ENCODE data around the gene MAN1C1. TPM values are rescaled to one million over a fixed set of nuclear protein-coding genes. Genes with fewer than 3 reads are reported as not detected.

The MAN1C1 gene
- total RNA-seq, 1 donor from 2014 or later: 9.4 TPM

DNA sequence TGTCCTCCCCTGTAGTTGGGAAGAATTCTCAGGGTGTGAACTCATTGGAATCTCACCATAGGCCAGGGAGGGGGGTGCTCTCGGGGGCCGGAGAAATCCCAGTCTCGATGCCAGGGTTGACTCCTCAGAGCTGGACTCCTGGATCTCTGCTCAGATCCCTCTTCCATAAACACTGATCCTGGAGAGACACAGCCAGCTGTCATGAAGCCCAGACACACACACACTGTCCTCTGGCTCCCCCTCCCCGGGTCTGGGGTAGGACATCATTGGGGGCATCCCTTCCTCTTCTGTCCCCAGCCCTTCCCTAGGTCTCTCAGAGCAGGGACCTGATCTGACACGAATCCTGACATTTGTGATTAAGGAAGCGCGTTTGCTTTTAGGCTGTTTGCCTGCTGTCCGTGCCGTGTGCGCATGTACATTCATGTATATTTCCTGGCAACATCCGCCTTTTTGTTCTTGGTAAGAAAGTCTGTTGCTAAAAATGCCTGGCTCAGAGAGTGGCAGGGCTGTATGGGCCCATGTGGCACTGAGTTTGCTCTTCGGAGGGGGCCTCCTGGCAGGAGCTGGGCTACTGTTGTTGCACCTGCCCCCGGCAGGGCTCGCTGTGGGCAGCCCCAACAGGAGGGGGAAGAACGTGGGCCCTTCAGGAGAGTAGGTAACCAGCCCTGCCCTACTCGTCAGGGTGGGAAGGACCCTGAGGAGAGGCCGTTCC, 138.0 kb downstream of the MAN1C1 start:
- intact Hi-C loops (cut with micrococcal nuclease): no loop called here

DNA sequence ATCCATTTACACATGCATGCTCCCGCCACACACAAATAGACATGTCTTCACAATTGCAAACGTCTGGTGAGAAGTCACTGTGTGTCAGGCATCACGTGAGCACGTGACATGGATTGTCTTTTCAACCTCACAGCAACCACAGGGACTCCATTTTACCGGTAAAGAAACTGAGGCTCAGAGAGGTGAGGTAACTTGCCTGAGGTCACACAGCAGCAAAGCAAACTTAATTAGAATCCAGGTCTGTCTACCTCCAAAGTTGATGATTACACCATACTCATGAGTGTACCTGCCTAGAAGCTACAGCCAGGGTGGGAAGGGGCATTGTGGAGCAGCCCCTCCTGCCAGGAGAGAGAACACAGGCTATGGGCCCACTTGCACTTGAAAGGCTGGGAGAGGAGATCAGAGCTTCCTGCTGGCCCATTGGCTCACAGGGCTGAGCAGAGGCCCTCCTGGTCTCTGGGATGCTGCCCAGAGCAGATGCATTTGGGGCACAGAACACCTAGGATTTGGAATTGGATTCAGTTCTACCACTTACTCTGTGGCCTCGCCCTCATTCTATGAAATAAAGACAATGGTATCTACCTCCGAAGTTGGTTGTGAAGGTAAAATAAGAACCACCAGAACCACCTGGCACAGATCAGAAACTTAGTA, 139.0 kb downstream of the MAN1C1 start:
- intact Hi-C loops (cut with micrococcal nuclease): no loop called here

DNA sequence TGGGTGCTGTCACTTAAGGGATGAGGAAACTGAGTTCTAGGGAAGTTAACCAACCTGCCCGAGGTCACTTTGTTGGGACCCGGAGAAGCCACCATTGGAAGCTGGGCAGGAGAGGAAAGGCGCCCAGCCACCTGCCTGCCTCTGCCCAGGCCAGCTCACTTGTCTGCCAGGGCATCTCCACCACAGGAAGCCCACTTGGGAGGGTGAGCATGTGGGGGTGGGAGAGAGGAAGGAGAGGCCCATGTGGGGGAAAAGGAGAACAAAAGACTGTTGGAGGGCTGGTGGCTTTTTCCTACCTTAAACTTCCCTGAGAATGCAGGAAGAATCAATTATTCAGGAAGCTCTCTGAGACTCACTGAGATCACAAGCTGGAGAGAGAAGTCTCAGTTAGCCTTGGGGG, 139.6 kb downstream of the MAN1C1 start:
- intact Hi-C loops (cut with micrococcal nuclease): no loop called here

DNA sequence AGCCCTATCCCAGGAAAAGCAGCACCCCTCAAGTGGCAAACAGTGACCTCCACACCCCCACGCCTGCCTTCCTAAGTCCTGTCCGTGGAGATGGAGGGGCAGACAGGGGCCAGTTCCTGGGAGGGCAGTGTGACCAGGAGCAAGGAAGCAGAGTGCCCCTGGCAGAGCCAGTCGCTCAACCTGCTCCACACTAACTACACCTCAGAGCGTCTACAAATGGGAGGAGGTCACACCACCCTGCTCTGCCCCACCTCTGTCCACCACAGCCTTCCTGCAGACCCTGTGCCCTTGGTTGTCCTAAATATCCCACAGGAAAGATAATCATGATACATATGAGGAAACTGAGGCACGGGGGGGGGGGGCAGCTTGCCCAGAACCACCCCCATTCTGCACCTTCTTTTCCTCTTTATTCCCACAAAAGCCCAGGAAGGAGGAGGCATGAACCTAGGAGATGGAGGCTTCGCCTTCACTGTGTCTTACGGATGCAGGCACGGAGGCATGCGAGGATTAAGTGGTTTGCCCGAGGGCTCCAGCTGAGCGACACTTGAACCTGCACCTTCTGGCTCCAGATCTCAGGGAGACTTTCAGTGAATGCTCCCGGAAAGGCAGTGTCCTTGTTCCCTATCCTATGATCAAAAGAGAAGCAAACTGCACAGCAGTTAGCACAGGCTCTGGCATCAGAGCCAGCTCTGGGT, 140.7 kb downstream of the MAN1C1 start:
- intact Hi-C loops (cut with micrococcal nuclease): no loop called here

DNA sequence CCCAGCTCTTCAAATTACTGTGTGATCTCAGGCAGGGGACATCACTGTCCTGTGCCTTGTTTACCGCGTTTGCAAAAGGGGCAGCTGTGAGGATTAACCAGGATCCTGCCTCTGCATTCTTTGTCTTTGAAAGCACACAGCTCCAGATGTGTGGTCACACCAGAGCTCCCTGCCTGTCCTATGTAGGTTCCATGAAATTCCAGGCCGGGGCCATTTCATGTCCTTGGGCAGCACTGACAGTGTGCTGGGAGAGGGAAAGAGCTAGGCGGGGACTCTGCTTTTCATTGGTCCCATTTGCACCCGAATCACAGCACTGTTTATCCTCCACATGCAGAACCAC, 141.2 kb downstream of the MAN1C1 start:
- intact Hi-C loops (cut with micrococcal nuclease): no loop called here

DNA sequence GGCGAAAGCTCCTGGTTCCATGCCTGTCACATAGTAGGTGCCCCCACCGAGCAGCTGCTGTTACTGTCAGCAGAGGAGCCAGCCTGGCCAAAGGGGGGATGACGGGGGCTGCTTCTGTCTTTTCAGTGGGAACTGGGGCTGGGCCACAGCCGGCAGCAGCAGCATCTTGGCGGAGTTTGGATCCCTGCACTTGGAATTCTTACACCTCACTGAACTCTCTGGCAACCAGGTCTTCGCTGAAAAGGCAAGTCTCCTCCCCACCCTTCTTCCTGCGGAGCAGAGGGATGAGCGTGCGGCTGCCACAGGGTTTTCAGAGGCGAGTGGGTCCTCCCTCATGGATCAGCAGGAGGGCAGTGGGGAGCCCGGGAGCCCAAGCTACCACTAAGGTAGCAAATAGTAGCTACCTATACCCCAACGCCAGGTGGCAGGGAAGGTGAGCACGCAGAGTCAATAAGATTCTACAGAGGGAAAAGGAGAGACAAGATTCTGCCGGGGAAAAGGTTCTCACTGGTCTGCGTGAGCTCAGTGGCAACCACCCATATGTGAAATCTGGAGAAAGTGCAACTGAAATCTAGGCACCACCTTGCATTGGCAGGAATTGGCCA, 142.0 kb downstream of the MAN1C1 start:
- intact Hi-C loops (cut with micrococcal nuclease): no loop called here

DNA sequence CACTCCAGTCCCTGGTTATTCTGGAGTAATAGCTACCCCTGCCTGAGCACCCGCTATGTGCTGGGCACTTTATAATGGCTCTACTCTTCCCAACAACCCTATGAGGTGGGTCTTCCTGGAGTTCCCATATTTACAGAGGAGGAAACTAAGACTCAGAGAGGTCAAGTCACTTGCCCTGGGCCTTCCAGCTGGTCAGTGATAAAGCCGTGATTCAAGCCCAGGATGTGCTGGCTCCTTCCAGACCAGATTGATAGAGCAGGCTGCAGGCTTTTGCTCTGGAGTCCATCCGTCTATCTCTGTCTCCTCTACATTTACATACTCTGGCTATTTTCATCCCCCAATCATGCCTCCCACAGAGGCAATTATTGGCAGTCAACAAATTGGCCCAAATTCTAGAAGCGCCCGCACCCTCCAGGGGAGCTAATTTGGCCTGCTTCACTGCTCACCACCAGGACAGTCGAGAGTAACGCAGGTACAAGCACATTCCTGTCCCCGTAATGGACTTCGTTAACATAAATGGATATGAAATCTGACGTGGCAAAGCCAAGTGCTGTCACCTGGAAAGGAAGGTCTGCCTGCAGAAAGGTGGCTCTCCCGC, 143.6 kb downstream of the MAN1C1 start:
- intact Hi-C loops (cut with micrococcal nuclease): no loop called here

DNA sequence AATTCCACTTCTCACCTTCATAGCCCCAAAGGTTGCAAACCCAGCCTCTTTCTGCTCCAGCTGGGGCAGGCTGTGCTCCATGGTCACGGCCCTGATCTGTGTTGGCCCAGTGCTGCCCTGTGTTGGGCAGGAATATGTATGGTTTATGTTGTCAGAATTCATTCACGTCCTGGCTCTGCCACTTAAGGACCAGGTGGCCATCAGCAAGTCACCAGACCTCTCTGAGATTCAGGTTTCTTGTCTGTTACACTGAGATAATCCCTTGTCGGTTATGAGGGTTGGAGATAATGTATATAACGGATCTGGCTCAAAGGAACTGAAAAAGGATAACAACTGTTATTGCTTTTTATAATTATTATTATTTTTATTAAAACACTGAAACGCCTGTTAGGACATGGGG, 144.3 kb downstream of the MAN1C1 start:
- intact Hi-C loops (cut with micrococcal nuclease): no loop called here

DNA sequence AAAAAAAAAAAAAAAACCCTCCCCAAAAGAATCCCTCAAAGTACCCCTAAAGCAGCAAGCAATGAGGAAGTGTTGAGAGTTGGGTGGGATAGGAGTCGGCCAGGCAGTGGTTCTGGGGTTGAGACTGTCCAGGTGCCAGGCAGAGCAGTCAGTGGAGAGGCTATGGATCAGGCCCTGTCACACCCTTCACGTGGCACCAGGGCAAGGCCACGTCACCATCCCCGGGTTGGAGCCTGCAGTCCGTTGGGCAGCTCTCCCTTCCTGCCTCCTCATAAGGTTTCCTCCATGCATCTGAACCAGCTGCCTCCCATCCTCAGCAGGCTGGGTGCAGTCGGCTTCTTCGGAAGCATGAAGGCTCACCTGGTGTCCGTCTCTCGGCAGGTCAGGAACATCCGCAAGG, 146.9 kb downstream of the MAN1C1 start:
- intact Hi-C loops (cut with micrococcal nuclease): no loop called here

DNA sequence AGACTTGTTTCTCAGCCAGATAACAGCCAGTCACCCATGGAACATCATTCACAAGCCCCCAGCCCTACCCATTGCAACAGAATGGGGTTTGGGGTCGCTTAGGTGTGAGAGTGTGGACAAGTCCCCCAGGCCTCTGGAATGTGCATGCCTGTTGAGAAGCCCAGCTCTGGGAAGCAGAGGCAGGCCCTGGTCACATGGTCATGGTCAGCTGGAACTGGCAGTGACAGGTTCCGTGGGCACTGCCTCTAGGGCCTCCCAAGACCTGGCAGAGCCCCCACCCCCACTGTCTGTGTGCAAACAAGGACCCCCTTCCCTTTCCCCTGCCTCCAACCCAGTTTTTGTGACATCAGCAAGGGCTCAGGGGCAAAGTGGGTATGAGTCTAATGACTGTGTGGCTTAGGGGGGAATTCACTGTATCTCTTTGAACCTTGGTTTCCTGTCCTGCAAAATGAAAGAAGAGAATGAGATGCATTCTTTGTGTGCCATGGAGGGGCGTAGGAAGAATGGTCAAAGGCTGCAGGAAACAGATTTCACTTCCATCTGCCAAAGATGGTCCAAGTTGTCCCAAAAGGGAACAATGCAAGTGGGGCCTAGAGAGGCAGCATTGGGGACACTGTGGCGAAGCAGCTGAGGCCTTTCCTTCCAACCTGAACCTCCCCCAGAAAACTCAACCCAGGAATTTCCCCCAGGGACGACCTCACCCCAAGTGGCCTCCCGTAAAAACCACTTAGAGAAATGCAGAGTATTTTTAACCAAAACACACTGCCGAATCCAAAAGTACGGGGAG, 148.7 kb downstream of the MAN1C1 start:
- intact Hi-C loops (cut with micrococcal nuclease): no loop called here

DNA sequence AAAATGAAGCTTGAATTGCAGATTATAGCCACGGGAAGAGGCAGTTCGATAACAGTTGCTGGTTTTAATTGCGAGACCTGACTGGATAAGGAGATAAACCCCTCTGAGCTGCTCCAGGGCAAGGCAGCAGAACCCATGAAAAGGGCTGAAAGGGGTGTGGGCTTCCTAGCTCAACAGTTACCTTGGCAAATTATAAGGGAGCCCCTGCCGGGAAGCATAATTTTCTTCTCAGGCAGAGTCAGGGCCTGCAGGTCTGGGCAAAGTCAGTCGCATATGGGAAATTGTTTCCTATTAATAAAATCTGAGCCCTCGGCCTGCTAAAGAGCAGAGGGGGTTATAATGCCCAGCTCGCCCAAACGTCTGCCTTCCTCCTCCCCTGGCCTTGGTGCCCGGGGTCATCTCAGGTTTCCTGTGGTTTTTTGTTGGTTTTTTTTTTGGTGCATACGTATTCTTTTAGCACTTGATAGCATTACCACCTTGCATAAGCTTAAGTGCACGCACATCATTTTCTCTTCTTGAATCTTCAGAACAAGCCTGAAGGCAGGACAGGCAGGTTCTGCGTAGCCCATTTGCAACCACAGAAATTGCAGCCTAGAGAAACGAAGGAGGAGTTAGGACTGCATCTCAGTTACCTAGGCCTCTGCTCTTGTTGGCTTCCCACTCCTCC, 149.5 kb downstream of the MAN1C1 start:
- intact Hi-C loops (cut with micrococcal nuclease): no loop called here

DNA sequence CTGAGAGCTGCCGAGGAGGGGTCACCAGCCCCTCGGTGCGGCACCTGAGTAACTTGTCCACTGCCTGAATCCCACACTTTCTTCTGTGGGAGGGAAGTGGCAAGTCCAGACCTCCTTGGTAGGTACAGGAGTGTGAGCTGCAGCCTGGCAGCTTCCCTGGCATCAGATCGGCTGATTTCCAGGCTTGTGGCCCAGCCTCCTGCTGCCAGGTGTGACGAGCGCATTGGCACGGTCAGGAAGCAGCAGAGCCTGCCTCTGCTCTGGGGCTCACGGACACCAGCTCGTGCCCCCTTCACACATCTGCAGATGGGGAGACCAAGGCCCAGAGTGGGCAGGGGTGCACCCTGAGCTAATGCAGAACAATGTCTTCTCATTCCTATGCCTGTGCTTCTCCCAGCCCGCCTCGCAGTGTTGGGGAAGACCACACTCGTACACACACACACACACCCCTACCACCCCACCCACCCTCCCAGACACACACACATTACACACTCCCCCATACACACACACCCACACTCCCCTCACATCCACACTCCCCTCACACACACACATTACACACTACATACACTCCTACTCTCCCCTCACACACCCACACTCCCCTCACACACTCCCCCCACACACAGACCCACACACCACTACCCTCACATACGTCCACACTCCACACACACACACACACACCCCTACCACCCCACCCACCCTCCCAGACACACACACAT, 150.3 kb downstream of the MAN1C1 start:
- intact Hi-C loops (cut with micrococcal nuclease): no loop called here

DNA sequence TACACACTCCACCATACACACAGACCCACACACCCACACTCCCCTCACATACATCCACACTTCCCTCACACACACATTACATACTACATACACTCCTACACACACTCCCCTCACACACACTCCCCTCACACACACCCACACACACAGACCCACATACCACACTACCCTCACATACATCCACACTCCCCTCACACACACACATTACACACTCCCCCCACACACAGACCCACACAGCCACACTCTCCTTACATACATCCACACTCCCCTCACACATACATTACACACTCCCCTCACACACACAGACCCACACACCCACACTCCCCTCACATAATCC, 150.8 kb downstream of the MAN1C1 start:
- intact Hi-C loops (cut with micrococcal nuclease): no loop called here

DNA sequence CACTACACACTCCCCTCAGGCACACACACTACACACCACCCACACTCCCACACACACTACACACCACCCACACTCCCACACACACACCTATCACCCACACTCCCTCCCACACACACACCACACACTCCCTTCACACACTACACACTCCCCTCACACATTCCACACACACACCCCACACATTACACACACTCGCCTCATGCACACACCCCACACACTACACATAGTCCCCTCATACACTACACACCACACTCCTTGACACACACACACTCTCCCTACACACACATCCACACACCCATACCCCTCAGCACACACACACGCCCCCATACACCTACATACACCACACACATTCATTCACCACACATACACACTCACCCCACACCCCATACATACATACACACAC, 152.4 kb downstream of the MAN1C1 start:
- intact Hi-C loops (cut with micrococcal nuclease): no loop called here

DNA sequence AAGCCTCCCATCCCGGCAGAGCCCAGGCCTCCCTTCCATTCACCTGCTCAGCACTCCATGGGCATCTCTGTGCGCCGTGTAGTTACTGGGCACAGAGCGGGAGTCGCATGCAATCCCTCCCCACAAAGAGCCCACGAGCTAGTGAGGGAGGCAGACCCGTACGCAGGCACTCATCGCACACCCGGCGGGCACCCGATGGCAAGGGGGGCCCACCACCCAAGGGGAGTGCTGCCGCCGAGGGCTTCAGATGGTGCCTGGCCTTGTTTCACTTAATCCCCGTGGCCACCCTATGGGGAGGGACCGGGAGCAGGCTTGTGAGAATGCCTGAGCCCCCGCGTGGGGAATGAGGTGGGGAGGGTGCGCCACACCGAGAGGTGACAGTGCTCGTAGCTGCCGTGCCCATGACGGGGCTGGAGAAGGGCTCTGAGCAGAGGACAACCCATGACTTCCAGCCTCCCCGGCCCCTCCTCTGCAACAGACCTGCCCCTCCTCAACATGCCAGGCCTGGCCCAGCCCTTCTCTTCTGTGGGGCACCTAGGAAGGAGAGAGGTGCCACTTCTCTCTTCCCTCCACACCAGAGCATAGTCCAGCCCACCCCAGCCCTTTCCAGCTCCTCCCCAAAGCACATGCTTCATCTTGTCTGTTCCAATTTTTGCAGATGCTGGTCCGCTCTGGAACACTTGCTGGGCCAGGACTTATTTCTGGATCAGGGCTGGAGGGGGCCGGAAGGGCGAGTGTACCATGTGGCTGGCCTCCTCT, 153.2 kb downstream of the MAN1C1 start:
- intact Hi-C loops (cut with micrococcal nuclease): no loop called here

DNA sequence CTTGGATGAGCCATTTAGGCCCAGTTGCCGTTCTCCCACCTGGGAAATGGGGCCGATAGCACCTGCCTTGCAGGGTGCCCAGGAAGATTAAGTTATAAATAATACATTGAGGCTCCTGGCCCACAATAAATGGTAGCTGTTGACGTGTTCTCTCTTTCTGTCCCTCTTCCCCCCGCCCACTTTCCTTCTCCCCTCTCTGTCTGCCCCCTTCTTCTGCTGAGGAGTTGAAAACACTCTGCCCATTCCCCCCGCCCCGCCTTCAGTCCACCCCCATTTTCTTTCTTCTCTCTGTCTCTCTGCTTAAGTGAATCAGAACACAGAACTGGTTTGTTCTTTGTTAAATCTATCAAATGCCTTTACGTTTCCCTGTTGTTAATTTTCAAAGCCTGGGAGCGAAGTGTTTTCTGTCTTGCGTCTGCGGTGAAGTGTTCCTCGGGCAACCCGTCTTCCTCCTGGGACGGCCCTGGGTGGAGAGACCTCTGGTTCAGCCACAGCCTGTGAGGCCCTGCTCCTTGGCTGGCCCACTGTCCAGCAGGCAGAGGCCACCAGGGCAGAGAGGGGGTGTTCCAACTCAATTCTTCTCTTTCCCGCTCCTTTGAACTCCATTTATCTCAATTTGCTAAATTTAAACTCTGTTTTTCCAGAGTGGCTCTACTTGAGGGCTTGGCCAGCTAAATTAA, 154.1 kb downstream of the MAN1C1 start:
- intact Hi-C loops (cut with micrococcal nuclease): no loop called here

DNA sequence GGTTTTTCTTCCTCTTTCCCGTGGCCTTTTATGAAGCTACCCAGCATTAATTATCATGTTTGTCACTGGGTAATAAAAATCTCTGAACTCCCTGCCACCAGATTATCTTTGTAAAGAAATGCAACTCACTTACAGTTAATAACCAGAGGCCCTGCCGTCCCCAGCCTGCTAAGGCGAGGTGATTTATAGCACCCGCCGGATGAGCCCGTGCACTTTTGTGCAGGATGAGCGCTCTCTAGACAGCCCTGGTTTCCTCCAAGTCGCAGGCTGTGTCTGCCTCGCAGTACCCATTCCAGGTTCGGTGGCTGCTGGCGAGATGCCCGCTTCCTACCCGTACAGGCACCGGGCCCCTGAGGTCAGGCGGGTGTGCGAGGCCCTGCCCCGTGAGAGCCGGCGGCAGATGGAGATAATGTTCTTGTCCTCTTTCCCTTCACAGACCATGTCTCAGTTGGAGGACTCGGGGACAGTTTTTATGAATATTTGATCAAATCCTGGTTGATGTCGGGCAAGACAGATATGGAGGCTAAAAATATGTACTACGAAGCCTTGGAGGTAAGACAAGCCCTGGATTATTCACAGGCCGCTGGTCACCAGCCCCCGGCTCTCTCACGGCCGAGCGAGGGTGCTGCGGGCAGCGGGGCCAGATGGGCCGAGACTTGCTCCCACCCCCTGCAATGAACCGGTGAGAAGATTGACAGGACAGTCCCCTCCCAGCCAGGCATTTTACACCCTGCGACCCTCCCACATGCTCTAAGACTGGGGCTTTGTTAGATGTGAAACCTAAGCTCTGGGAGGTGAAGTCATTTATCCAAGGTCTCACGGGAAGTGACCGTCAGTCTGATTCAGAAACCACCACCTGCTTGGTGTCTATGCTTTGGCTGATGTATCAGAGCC, 154.9 kb downstream of the MAN1C1 start:
- intact Hi-C loops (cut with micrococcal nuclease): no loop called here

DNA sequence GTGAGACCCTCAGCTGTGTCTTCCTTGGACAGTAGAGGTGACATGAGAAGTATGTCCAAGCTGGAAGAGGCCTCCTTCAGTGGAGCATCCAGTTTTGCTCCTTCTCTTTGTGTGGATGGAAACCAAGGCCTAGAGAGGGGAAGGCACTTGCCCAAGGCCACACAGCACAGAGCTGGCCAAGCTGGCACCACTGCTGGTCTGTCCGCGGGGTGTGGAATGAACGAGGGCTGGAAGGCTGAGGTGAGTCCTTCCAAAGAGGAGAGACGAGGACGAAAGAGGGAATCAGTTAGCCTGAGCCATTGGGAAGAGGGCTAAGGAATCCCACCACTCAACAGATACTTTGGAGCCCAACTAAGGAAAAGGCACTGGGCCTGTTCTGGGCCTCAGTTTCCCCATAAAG, 155.6 kb downstream of the MAN1C1 start:
- intact Hi-C loops (cut with micrococcal nuclease): no loop called here

All from T-helper 1 cell treated with Interleukin-12 subunit alpha and Interleukin-12 subunit beta and Interleukin-4 antibody, amounts not matched to agents 30 ng/mL and 1 ng/mL, for 36 hours (primary cell).